HG03565 (cell line): ENCODE measurements around the gene KAT5.
"Not testable (repeated sequence)": the region's sequence is repeated elsewhere in the genome, so short reads cannot be mapped to it uniquely, and the experiment has no call there.

Experiments
- ATAC-seq: cut with Tn5 transposase; IDR thresholded peaks from one replicate; pipeline ENCODE4 v1.9.1; 2021; ENCODE audit warnings: mild to moderate bottlenecking, moderate library complexity; ENCODE audit not compliant: unreplicated experiment

Gene KAT5

GRCh38 chr11:65711785-65712632, at the start of gene KAT5:
Gene KAT5, plus strand, starts transcription at chr11:65712252. Its CDS starts 16 bp downstream, at chr11:65712268.
- peak; percentile 75 for ATAC-seq

DNA sequence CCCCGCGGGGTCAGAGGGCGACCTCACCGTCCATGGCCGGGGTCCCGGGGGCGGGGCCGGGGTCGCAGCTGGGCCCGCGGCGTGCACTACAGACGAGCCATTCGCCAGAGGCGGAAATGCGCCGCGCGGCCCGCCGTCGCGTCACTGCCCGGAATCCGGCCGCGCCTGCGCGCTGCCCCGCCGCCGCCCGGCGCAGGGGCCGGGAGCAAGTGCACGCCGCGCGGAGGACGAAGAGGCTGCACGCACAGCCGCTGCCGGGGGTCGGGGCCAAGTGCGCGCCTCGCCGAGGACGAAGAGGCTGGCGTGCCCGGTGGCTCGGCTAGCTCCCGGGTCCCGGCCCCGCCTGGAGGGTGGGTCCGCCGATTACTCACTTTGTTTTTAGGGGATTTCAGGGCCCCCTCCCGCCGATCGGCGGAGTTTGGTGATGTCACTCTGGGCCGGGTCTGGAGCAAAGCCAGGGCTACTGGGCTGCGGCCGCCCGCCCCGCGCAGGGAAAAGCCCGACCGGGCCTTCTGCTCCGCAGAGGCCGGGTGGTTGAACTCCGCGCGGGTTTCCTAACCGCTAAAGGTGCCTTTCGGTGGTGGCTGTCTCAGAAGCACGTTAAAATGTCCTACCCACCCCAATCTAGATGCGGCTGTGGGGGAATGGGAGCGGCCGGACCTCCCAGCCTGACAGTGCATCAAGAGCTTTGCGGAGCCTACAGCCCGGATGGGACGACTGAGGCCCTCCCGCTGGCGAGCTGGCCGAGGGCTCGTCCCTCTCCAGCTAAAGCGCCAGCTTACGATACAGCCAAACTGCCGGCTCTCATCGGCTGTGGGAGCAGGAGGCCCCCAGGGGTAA, 49.0 kb upstream of the KAT5 start, which contains the start of gene RELA:
Gene RELA, minus strand, starts transcription at position 118 of the 840 bp plus-strand sequence. Its CDS starts 84 bp downstream, at position 34.
- ATAC-seq: peak; percentile 77

DNA sequence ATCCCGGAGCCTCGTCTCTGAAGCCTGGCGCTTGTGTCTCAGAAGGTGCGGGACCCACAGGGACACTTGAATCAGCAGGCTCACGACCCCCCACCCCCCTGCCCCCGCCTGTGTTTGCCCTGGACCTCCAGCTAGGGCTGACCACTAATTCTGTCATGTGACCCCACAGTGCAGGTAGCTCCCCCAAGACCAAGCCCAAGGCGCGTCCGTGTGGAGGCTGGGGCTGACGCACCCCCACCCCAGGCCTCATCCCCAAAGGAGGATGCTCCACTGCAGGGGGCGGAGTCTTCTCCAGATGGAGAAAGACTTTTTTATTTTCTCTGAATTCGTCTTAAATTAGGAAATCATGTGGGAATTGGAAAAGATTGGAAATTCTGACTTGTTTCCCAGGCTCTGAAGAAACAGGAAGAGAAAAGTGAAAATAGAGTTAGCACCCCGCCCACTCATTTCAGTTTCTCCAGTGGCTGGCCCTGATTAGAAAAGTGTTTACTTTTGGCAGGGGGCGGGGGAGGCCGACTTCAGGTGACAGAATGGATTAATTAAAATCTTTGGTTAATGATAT, 48.3 kb upstream of the KAT5 start:
- ATAC-seq: peak; percentile 15

- no peak for ATAC-seq
These were observed 39.7 kb upstream of the KAT5 start for GRCh38 chr11:65672180-65672860.

DNA sequence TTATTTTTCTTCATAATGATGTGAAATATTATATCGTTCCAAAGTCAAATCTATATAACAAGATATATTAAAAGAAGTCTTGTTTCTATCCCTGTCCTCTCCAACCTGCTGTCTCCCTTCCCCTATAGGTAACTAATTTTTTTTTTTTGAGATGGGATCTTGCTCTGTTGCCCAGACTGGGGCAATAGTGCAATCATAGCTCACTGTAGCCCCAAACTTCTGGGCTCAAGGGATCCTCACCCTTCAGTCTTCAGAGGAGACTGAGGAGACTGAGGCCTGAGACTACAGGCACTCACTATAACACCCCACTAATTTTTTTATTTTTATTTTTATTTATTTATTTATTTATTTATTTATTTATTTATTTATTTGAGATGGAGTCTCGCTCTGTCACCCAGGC, 39.1 kb upstream of the KAT5 start:
- no peak for ATAC-seq

- ATAC-seq: no peak
These were observed 31.8 kb upstream of the KAT5 start for GRCh38 chr11:65680192-65680743.

DNA sequence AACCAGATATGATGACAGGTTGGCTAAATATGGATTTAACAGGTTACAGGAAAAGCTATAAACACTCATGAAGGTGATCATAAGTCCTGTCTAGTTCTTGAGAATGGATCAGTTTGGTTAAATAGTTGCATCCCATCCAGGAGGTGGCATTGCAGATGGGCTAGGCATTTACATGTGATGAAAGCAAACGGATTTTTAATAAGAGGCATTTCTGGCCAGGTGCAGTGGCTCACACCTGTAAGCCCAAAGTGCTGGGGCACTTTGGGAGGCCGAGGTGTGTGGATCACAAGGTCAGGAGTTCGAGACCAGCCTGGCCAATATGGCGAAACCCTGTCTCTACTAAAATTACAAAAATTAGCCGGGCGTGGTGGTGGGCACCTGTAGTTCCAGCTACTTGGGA, 28.6 kb upstream of the KAT5 start:
- ATAC-seq: not testable (repeated sequence)

DNA sequence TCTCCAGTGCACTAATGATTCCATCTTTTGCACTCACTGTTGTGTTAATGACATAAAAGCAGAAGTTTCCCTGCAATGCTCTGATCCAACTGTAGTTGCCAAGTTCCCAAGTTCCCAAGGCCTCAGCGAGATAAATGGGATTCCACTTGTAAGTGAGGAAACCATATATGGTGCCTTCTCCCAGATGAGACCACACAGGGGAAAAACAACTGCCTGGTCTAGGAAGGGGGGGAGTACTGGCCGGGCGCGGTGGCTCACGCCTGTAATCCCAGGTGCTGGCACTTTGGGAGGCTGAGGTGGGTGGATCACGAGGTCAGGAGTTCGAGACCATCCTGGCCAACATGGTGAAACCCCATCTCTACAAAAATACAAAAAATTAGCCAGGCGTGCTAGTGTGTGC, 26.1 kb upstream of the KAT5 start:
- ATAC-seq: no peak

DNA sequence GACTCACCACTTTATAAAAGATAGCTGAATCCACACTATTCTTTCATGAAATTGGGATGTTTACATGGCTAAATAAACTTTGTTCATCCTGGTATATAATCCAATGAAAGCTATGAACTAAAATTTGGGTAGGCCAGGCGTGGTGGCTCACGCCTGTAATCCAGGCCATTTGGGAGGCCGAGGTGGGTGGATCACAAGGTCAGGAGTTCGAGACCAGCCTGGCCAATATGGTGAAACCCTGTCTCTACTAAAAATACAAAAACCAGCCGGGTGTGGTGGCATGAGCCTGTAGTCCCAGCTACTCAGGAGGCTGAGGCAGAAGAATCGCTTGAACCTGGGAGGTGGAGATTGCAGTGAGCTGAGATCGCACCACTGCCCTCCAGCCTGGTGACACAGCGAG, 20.2 kb upstream of the KAT5 start:
- ATAC-seq: not testable (repeated sequence)

DNA sequence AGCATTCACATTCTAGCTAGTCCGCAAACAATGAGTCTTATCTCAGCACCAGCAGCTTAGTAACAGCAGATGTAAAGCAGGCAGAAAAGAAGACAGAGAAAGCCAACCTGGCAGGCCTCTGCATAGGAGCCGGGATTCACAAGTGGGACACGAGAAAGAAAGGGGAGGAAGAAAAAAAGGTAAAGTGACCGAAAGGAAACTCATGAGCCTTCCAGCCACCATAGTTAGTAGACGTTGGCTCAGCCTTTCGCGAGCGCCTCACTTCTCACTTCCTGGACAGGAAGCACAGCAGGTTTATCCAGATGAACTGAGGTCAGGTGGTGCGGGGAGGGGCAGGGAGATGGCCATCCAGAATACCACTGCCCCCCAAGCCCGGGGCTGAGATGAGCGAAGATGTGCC, 19.7 kb upstream of the KAT5 start:
- ATAC-seq: no peak

GRCh38 chr11:65695459-65696241, 16.4 kb upstream of the KAT5 start:
- no peak for ATAC-seq

GRCh38 chr11:65696802-65697552, 15.1 kb upstream of the KAT5 start:
- ATAC-seq: no peak

GRCh38 chr11:65698205-65698604, 13.8 kb upstream of the KAT5 start:
- ATAC-seq: no peak

DNA sequence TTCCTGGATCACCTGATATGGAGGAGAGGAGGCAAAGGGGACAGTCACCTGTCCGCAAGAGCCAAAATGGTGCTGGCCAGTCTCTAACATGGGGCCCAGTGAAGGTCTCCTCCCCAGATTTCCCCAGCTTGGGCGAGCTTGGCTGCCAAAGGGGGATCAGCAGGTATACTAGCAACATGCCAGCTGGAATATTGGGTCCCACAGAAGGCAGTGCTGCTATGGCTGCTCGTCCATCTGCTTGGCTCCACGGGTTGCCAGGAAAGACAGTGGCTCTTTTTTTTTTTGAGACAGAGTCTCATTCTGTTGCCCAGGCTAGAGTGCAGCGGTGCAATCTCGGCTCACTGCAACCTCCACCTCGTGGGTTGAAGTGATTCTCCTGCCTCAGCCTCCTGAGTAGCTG, 12.7 kb upstream of the KAT5 start:
- no peak for ATAC-seq

DNA sequence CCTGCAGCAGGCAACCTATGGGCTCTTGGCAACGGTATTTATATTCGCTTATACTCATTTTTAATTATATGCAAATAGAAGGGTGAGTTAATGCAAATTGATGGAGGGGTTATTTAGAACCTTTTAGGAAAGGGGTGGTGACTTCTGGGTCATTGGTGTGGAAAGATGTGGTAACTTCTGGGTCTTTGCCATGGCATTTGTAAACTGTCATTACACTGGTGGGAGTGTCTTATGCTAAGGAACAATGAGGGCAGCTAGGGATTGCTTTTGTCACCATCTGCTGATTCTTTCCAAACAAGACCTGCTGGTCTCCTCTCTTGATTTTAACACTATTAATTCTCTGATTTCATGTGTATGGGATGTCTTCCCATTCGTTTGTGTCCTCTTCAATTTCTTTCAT, 11.7 kb upstream of the KAT5 start:
- ATAC-seq: no peak

DNA sequence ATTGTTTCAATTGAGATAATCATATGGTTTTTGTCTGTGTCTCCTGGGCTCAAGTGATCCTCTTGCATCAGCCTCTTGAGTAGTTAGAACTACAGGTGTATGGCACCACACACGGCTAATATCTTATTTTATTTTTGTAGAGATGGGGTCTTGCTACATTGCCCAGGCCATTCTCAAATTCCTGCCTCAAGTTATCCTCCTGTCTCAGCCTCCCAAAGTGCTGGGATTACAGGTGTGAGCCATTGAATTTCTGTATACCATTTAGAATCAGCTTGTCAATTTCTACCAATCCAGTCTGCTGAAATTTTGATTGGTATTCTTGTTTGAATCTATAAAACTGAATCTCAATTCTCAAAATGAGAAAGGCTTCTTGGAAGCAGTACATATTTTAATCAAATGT, 10.4 kb upstream of the KAT5 start:
- ATAC-seq: no peak

- no peak for ATAC-seq
These were observed 8.2 kb upstream of the KAT5 start for GRCh38 chr11:65703846-65704245.

GRCh38 chr11:65706303-65706763, 5.7 kb upstream of the KAT5 start:
- not testable (repeated sequence) for ATAC-seq

GRCh38 chr11:65707002-65707401, 5.0 kb upstream of the KAT5 start:
- ATAC-seq: not testable (repeated sequence)
